GM23338 (cell line): ENCODE data around the gene PPM1H. TPM values are rescaled to one million over a fixed set of nuclear protein-coding genes. Genes with fewer than 3 reads are reported as not detected.

ENCODE experiments used
- ATAC-seq: fragments of 200-7000 bp; cut with Tn5 transposase; 3 replicates; pipeline ENCODE4 v1.9.1; 2020
- DNase-seq: peaks from one replicate; pipeline ENCODE4 v3.0.0-alpha.2; 2015; ENCODE audit warnings: low spot score
- H2AFZ ChIP-seq: fragments of 200-600 bp; sonication (generic); 2 replicates; pipeline ENCODE4 v1.8.0; 2016; ENCODE audit warnings: antibody characterized with exemption, mild to moderate bottlenecking, moderate library complexity
- H3F3A ChIP-seq: fragments of 200-600 bp; sonication (generic); replicated peaks from 2 replicates; pipeline ENCODE4 v1.8.0; 2017; ENCODE audit warnings: antibody characterized with exemption, mixed run types, low read depth
- H3K27ac ChIP-seq: fragments of 200-600 bp; sonication (generic); 2 replicates; pipeline ENCODE4 v1.6.1; 2016; ENCODE audit warnings: low read depth
- H3K27me3 ChIP-seq: fragments of 200-600 bp; sonication (generic); 2 replicates; pipeline ENCODE4 v1.8.0; 2016; ENCODE audit warnings: mild to moderate bottlenecking, mixed run types, moderate library complexity; ENCODE audit not compliant: insufficient read depth
- H3K36me3 ChIP-seq: fragments of 200-600 bp; sonication (generic); 2 replicates; pipeline ENCODE4 v1.8.0; 2016; ENCODE audit warnings: mild to moderate bottlenecking; ENCODE audit not compliant: insufficient read depth
- H3K4me1 ChIP-seq: fragments of 200-600 bp; sonication (generic); 2 replicates; pipeline ENCODE4 v1.8.0; 2016; ENCODE audit warnings: mild to moderate bottlenecking, moderate library complexity; ENCODE audit not compliant: insufficient read depth
- H3K4me2 ChIP-seq: fragments of 200-600 bp; sonication (generic); 2 replicates; pipeline ENCODE4 v1.7.1; 2017; ENCODE audit warnings: mixed run types
- H3K4me3 ChIP-seq: fragments of 200-600 bp; sonication (generic); 2 replicates; pipeline ENCODE4 v1.6.1; 2016; ENCODE audit warnings: mixed run types
- H3K79me2 ChIP-seq: fragments of 200-600 bp; sonication (generic); replicated peaks from 2 replicates; pipeline ENCODE4 v1.8.0; 2017; ENCODE audit warnings: mild to moderate bottlenecking; ENCODE audit not compliant: insufficient read depth
- H3K9me2 ChIP-seq: fragments of 200-600 bp; sonication (generic); 2 replicates; pipeline ENCODE4 v1.8.0; 2017; ENCODE audit not compliant: insufficient read depth
- H4K20me1 ChIP-seq: fragments of 200-600 bp; sonication (generic); replicated peaks from 2 replicates; pipeline ENCODE4 v1.8.0; 2017; ENCODE audit warnings: mild to moderate bottlenecking; ENCODE audit not compliant: insufficient read depth
- H3K27ac Mint-ChIP-seq: 2 replicates; pipeline ENCODE4 v1.8.0; 2020; ENCODE audit warnings: inconsistent platforms, mild to moderate bottlenecking, moderate library complexity, mixed read lengths
- H3K27me3 Mint-ChIP-seq: 3 replicates; pipeline ENCODE4 v1.8.0; 2022; ENCODE audit warnings: low read depth, mild to moderate bottlenecking, moderate library complexity, mixed read lengths, inconsistent platforms; ENCODE audit not compliant: insufficient read depth, poor library complexity
- H3K36me3 Mint-ChIP-seq: 3 replicates; pipeline ENCODE4 v1.8.0; 2021; ENCODE audit warnings: low read depth, mild to moderate bottlenecking, inconsistent platforms, moderate library complexity, mixed read lengths
- H3K4me1 Mint-ChIP-seq: 3 replicates; pipeline ENCODE4 v1.8.0; 2020; ENCODE audit warnings: mild to moderate bottlenecking, inconsistent platforms, mixed read lengths
- H3K4me3 Mint-ChIP-seq: 3 replicates; pipeline ENCODE4 v1.8.0; 2021; ENCODE audit warnings: moderate library complexity, mild to moderate bottlenecking, inconsistent platforms, mixed read lengths
- H3K9me3 Mint-ChIP-seq: 3 replicates; pipeline ENCODE4 v1.8.0; 2020; ENCODE audit warnings: moderate library complexity, mild to moderate bottlenecking, inconsistent platforms, mixed read lengths
- CREB1 ChIP-seq: fragments of 250-450 bp; sonication (Bioruptor Pico); IDR thresholded peaks from 2 replicates; pipeline ENCODE4 v1.5.0; 2020; ENCODE audit warnings: low read depth, mild to moderate bottlenecking, moderate library complexity
- CTCF ChIP-seq, 2 experiments: fragments of 200-600 bp in 1 of 2; sonication (generic) in 1 of 2; conservative IDR thresholded peaks; 2 replicates each; pipeline versions ENCODE4 v1.5.1 to v1.6.1; 2016 to 2017; ENCODE audit warnings: antibody characterized with exemption in 2 of 2, low read depth in 2 of 2, mild to moderate bottlenecking in 2 of 2, moderate library complexity in 1 of 2
- ETS1 ChIP-seq: IDR thresholded peaks from 2 replicates; pipeline ENCODE4 v1.6.1; 2016; ENCODE audit warnings: antibody characterized with exemption
- EZH2phosphoT487 ChIP-seq: fragments of 200-600 bp; sonication (generic); IDR thresholded peaks from one replicate; pipeline ENCODE4 v1.8.1; 2018; ENCODE audit warnings: antibody characterized with exemption; ENCODE audit not compliant: unreplicated experiment
- JUNB ChIP-seq: IDR thresholded peaks from one replicate; pipeline ENCODE4 v1.6.1; 2016; ENCODE audit warnings: antibody characterized with exemption; ENCODE audit not compliant: unreplicated experiment
- NANOG ChIP-seq: IDR thresholded peaks from 2 replicates; pipeline ENCODE4 v1.6.1; 2016; ENCODE audit warnings: antibody characterized with exemption, borderline replicate concordance
- POLR2AphosphoS5 ChIP-seq: IDR thresholded peaks from 2 replicates; pipeline ENCODE4 v1.6.1; 2016; ENCODE audit warnings: antibody characterized with exemption, low read depth
- STAT1 ChIP-seq: IDR thresholded peaks from one replicate; pipeline ENCODE4 v1.6.1; 2016; ENCODE audit warnings: antibody characterized with exemption; ENCODE audit not compliant: unreplicated experiment
- ZNF114 ChIP-seq: fragments of 250-450 bp; sonication (Bioruptor Pico); IDR thresholded peaks from 2 replicates; pipeline ENCODE4 v1.5.0; 2020; ENCODE audit warnings: mild to moderate bottlenecking, moderate library complexity
- ZNF331 ChIP-seq: fragments of 250-450 bp; sonication (Bioruptor Pico); IDR thresholded peaks from 2 replicates; pipeline ENCODE4 v1.5.0; 2020; ENCODE audit warnings: low read depth, mild to moderate bottlenecking, moderate library complexity
- ZNF462 ChIP-seq: fragments of 250-450 bp; sonication (Bioruptor Pico); IDR thresholded peaks from 2 replicates; pipeline ENCODE4 v1.5.0; 2020; ENCODE audit warnings: mild to moderate bottlenecking, moderate library complexity
- polyA plus RNA-seq: library from polyadenylated mRNA; unstranded; fragments of >200 nt; fragmentation: Nextera tagmentation; extraction: Ambion mirVana; gene quantifications from 2 replicates; pipeline ENCODE4 v1.2.1, GENCODE V29; 2016
- total RNA-seq: library from RNA; depleted of rRNA; stranded (reverse); fragments of >200 nt; shearing (Covaris generic); gene quantifications from 2 replicates; pipeline ENCODE4 v1.2.3, GENCODE V29; 2014

The PPM1H gene
- total and polyA plus RNA-seq, 2 experiments from 2014 or later = 11.4 to 41.2 TPM

GRCh38 chr12:62967701-62968100 lies 32.8 kb upstream of the PPM1H start (continued):
- TF ChIP-seq ZNF462 (no peak), POLR2AphosphoS5 (no peak), STAT1 (no peak), CREB1 (CRISPR knock-in tag) (no peak), JUNB (no peak), ETS1 (no peak), ZNF114 (CRISPR knock-in tag) (no peak)

GRCh38 chr12:62966990-62967506 lies 32.1 kb upstream of the PPM1H start:
- Histone ChIP-seq H3K36me3 (no peaks in the 10 kb centered on the region), H3K4me2 (no peak overlapping the region)
- H3K27me3 Mint-ChIP-seq = peaks cover 7% of the 10 kb centered on the region
- TF ChIP-seq NANOG (no peak), STAT1 (no peak), CTCF (conservative IDR thresholded peaks at IDR 0.05; ENCODE audit: low read depth in 2 of 2) (no peak), JUNB (no peak), ZNF331 (CRISPR knock-in tag) (no peak), CREB1 (CRISPR knock-in tag) (no peak), EZH2phosphoT487 (no peak)

More at GRCh38 chr12:62966990-62967506, 32.1 kb upstream of the PPM1H start:
- H3K79me2 ChIP-seq = no peaks in the 10 kb centered on the region
- no peak overlapping the region for H3K4me3 ChIP-seq
- H3K9me3 Mint-ChIP-seq = no peaks in the 10 kb centered on the region
- DNase-seq (no peak), ATAC-seq (no peak)
- H3K4me1 Mint-ChIP-seq = peaks cover 6% of the 10 kb centered on the region; the same call in 2 of the 3 replicates
- H3K27ac ChIP-seq = no peak overlapping the region
- no peaks in the 10 kb centered on the region for H3K36me3 Mint-ChIP-seq
- H3F3A ChIP-seq = no peaks in the 10 kb centered on the region
- no peak overlapping the region for H3K4me3 Mint-ChIP-seq
- no peaks in the 10 kb centered on the region for H3K9me2 ChIP-seq
- H2AFZ ChIP-seq = no peak overlapping the region
- no peak overlapping the region for H3K27ac Mint-ChIP-seq
- H4K20me1 ChIP-seq = no peaks in the 10 kb centered on the region
- H3K27me3 ChIP-seq = no peaks in the 10 kb centered on the region; the same call in 1 of the 2 replicates
- H3K4me1 ChIP-seq = no peaks in the 10 kb centered on the region
